H9 (cell line): ENCODE data around the gene CACNB2. TPM values are rescaled to one million over a fixed set of nuclear protein-coding genes. Genes with fewer than 3 reads are reported as not detected.

Source experiments
- DNase-seq: peaks from one replicate; pipeline ENCODE4 v3.0.0-alpha.2; 2017
- H2AFZ ChIP-seq: one replicate; pipeline ENCODE4 v1.6.1; 2013; ENCODE audit warnings: mild to moderate bottlenecking, low read length, control low read depth, moderate library complexity
- H2AK5ac ChIP-seq: 2 replicates; pipeline ENCODE4 v1.6.1; 2013; ENCODE audit warnings: low read length, control low read depth, mixed read lengths; ENCODE audit not compliant: insufficient read length
- H2BK120ac ChIP-seq: one replicate; pipeline ENCODE4 v1.6.1; 2013; ENCODE audit warnings: low read depth, mild to moderate bottlenecking, low read length, control low read depth, inconsistent platforms; ENCODE audit not compliant: poor library complexity, severe bottlenecking
- H2BK12ac ChIP-seq: 2 replicates; pipeline ENCODE4 v1.6.1; 2013; ENCODE audit warnings: low read length, control low read depth, mixed read lengths, low read depth; ENCODE audit not compliant: insufficient read length
- H2BK15ac ChIP-seq: 2 replicates; pipeline ENCODE4 v1.6.1; 2013; ENCODE audit warnings: low read depth, low read length, control low read depth
- H2BK20ac ChIP-seq: one replicate; pipeline ENCODE4 v1.6.1; 2013; ENCODE audit warnings: low read depth, mild to moderate bottlenecking, low read length, control low read depth, inconsistent platforms; ENCODE audit not compliant: poor library complexity, severe bottlenecking
- H2BK5ac ChIP-seq: 2 replicates; pipeline ENCODE4 v1.6.1; 2013; ENCODE audit warnings: low read length, control low read depth, mixed read lengths; ENCODE audit not compliant: insufficient read length
- H3K14ac ChIP-seq: 2 replicates; pipeline ENCODE4 v1.6.1; 2013; ENCODE audit warnings: low read length, control low read depth; ENCODE audit not compliant: insufficient read depth
- H3K18ac ChIP-seq: 2 replicates; pipeline ENCODE4 v1.6.1; 2013; ENCODE audit warnings: low read depth, mild to moderate bottlenecking, mixed read lengths, low read length, control low read depth; ENCODE audit not compliant: insufficient read length
- H3K23ac ChIP-seq: 2 replicates; pipeline ENCODE4 v1.6.1; 2013; ENCODE audit warnings: low read length, control low read depth, mixed read lengths, low read depth; ENCODE audit not compliant: insufficient read length
- H3K23me2 ChIP-seq: 2 replicates; pipeline ENCODE4 v1.6.1; 2013; ENCODE audit warnings: low read depth, mild to moderate bottlenecking, mixed read lengths, low read length, control low read depth; ENCODE audit not compliant: insufficient read length, poor library complexity, severe bottlenecking
- H3K27ac ChIP-seq: 2 replicates; pipeline ENCODE4 v1.5.1; 2013; ENCODE audit warnings: low read length, control low read depth, mixed read lengths, low read depth; ENCODE audit not compliant: insufficient read length
- H3K27me3 ChIP-seq: 2 replicates; pipeline ENCODE4 v1.6.1; 2013; ENCODE audit warnings: low read length, control low read depth, inconsistent platforms; ENCODE audit not compliant: insufficient read depth
- H3K4ac ChIP-seq: 2 replicates; pipeline ENCODE4 v1.6.1; 2013; ENCODE audit warnings: low read depth, mild to moderate bottlenecking, control low read depth, inconsistent platforms, low read length, moderate library complexity
- H3K4me1 ChIP-seq: 2 replicates; pipeline ENCODE4 v1.6.1; 2013; ENCODE audit warnings: low read length, control low read depth, inconsistent platforms; ENCODE audit not compliant: insufficient read depth
- H3K4me2 ChIP-seq: 2 replicates; pipeline ENCODE4 v1.6.1; 2013; ENCODE audit warnings: low read length, control low read depth, mixed read lengths; ENCODE audit not compliant: insufficient read length, insufficient read depth
- H3K56ac ChIP-seq: 2 replicates; pipeline ENCODE4 v1.6.1; 2013; ENCODE audit warnings: low read depth, mild to moderate bottlenecking, mixed read lengths, low read length, control low read depth; ENCODE audit not compliant: insufficient read length
- H3K79me1 ChIP-seq: 2 replicates; pipeline ENCODE4 v1.6.1; 2013; ENCODE audit warnings: low read depth, mild to moderate bottlenecking, moderate library complexity, low read length, control low read depth, inconsistent platforms; ENCODE audit not compliant: insufficient read depth, poor library complexity, severe bottlenecking
- H3K79me2 ChIP-seq: 2 replicates; pipeline ENCODE4 v1.6.1; 2013; ENCODE audit warnings: low read length, control low read depth, inconsistent platforms; ENCODE audit not compliant: insufficient read depth
- H3K9ac ChIP-seq: 2 replicates; pipeline ENCODE4 v1.6.1; 2013; ENCODE audit warnings: low read length, control low read depth, mixed read lengths; ENCODE audit not compliant: insufficient read length; ENCODE audit errors: extremely low read depth
- H3K9me3 ChIP-seq: one replicate; pipeline ENCODE4 v1.6.1; 2013; ENCODE audit warnings: low read depth, low read length, inconsistent platforms; ENCODE audit not compliant: control insufficient read depth
- H3T11ph ChIP-seq: one replicate; pipeline ENCODE4 v1.6.1; 2013; ENCODE audit warnings: mild to moderate bottlenecking, low read length, control low read depth, inconsistent platforms
- H4K20me1 ChIP-seq: one replicate; pipeline ENCODE4 v1.6.1; 2013; ENCODE audit not compliant: control insufficient read depth, insufficient read length, insufficient read depth
- H4K5ac ChIP-seq: 2 replicates; pipeline ENCODE4 v1.6.1; 2013; ENCODE audit warnings: low read depth, mild to moderate bottlenecking, mixed read lengths, low read length, control low read depth; ENCODE audit not compliant: insufficient read length
- H4K8ac ChIP-seq: replicated peaks from 2 replicates; pipeline ENCODE4 v1.6.1; 2013; ENCODE audit warnings: low read length, control low read depth, mixed read lengths, low read depth; ENCODE audit not compliant: insufficient read length
- H4K91ac ChIP-seq: 2 replicates; pipeline ENCODE4 v1.6.1; 2013; ENCODE audit warnings: low read depth, mild to moderate bottlenecking, moderate library complexity, mixed read lengths, low read length, control low read depth; ENCODE audit not compliant: insufficient read length
- H3K27ac Mint-ChIP-seq, 3 experiments: 2 replicates in 2 of 3; 3 replicates in 1 of 3; pipeline ENCODE4 v1.8.0; 2020 to 2021; ENCODE audit warnings: mixed read lengths in 3 of 3, mild to moderate bottlenecking in 1 of 3, moderate library complexity in 1 of 3
- H3K27me3 Mint-ChIP-seq: 2 replicates; pipeline ENCODE4 v1.8.0; 2021; ENCODE audit warnings: low read depth, mild to moderate bottlenecking, moderate library complexity, mixed read lengths
- H3K36me3 Mint-ChIP-seq, 3 experiments: 2 replicates in 2 of 3; 3 replicates in 1 of 3; pipeline ENCODE4 v1.8.0; 2020 to 2021; ENCODE audit warnings: low read depth in 3 of 3, mixed read lengths in 3 of 3; ENCODE audit not compliant: insufficient read depth in 1 of 3
- H3K4me1 Mint-ChIP-seq, 2 experiments: 2 replicates each; pipeline ENCODE4 v1.8.0; 2020; ENCODE audit warnings: mixed read lengths in 2 of 2
- H3K4me3 Mint-ChIP-seq, 2 experiments: 2 replicates in 1 of 2; 3 replicates in 1 of 2; pipeline ENCODE4 v1.8.0; 2020 to 2021; ENCODE audit warnings: mild to moderate bottlenecking in 2 of 2, mixed read lengths in 2 of 2, moderate library complexity in 1 of 2
- H3K9me3 Mint-ChIP-seq, 2 experiments: 2 replicates in 1 of 2; 3 replicates in 1 of 2; pipeline ENCODE4 v1.8.0; 2020; ENCODE audit warnings: mild to moderate bottlenecking in 2 of 2, mixed read lengths in 2 of 2, moderate library complexity in 1 of 2
- WGBS: extraction: QIAGEN DNeasy Blood & Tissue Kit; methylation state at CpG from one replicate; pipeline ENCODE4 v1.1.7; 2013; ENCODE audit warnings: missing lambda C conversion rate, low lambda C conversion rate, mixed read lengths; ENCODE audit not compliant: insufficient read length; ENCODE audit errors: extremely low coverage; 5-methylcytosine and 5-hydroxymethylcytosine counted together
- total RNA-seq: library from RNA; stranded (reverse); gene quantifications from 2 replicates; pipeline ENCODE4 v1.2.1, GENCODE V29; 2021
- TF ChIP-seq, protein P1 (sequence below): fragments of 200-600 bp; sonication (generic); conservative IDR thresholded peaks from 3 replicates; pipeline ENCODE4 v1.8.0; 2021; ENCODE audit warnings: antibody characterized with exemption, mild to moderate bottlenecking

Gene CACNB2
- total RNA-seq, 1 experiment from 2014 or later = 2.6 TPM

DNA sequence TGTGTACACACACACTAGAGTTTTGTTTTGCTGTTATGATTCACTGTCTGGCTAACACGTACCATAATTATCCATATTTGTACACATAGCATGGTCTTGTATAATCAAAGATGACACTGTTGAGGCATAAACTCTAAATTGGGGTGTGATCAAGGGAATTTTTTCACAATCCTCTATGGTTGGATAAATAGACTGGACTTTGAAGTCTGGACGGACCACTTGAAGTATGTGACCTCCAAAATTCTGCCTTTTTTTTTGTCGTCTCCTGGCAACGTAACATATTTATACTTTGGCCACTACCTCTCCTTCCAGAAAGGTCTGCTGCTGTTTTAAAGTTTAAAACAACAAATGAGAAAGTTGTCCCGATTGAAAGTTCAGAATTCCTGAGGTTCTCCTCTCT, 193.4 kb downstream of the CACNB2 start:
- Histone ChIP-seq H3K9me3 (no peaks in the 10 kb centered on the region), H3K23me2 (no peaks in the 10 kb centered on the region), H4K91ac (no peak overlapping the region), H3K56ac (no peak overlapping the region), H3K4me1 (no peaks in the 10 kb centered on the region), H3K27me3 (no peaks in the 10 kb centered on the region), H4K5ac (no peak overlapping the region), H2AK5ac (no peak overlapping the region), H3K4ac (no peak overlapping the region), H4K8ac (no peak overlapping the region), H3K27ac (no peak overlapping the region), H3K79me1 (no peaks in the 10 kb centered on the region), H2BK5ac (no peak overlapping the region), H2BK20ac (no peak overlapping the region), H3K23ac (no peak overlapping the region), H2BK120ac (no peak overlapping the region), H3K18ac (no peak overlapping the region), H2BK15ac (no peak overlapping the region), H4K20me1 (no peaks in the 10 kb centered on the region), H3K79me2 (no peaks in the 10 kb centered on the region), H3K4me2 (no peak overlapping the region), H3T11ph (no peak overlapping the region), H2BK12ac (no peak overlapping the region), H3K9ac (no peak overlapping the region), H2AFZ (no peak overlapping the region), H3K14ac (no peak overlapping the region)
- no CpG with 5 or more reads among the region's 5 CpGs for WGBS
- Mint-ChIP-seq H3K4me1 (peaks cover 0 to 10% of the 10 kb centered on the region in 2 experiments; a peak in 2 of 4 replicates), H3K36me3 (no peaks in the 10 kb centered on the region), H3K4me3 (no peak overlapping the region), H3K27ac (no peak overlapping the region), H3K27me3 (no peaks in the 10 kb centered on the region), H3K9me3 (no peaks in the 10 kb centered on the region)
- TF ChIP-seq, protein P1, sequence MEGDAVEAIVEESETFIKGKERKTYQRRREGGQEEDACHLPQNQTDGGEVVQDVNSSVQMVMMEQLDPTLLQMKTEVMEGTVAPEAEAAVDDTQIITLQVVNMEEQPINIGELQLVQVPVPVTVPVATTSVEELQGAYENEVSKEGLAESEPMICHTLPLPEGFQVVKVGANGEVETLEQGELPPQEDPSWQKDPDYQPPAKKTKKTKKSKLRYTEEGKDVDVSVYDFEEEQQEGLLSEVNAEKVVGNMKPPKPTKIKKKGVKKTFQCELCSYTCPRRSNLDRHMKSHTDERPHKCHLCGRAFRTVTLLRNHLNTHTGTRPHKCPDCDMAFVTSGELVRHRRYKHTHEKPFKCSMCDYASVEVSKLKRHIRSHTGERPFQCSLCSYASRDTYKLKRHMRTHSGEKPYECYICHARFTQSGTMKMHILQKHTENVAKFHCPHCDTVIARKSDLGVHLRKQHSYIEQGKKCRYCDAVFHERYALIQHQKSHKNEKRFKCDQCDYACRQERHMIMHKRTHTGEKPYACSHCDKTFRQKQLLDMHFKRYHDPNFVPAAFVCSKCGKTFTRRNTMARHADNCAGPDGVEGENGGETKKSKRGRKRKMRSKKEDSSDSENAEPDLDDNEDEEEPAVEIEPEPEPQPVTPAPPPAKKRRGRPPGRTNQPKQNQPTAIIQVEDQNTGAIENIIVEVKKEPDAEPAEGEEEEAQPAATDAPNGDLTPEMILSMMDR = no peak
- no peak for DNase-seq
